GM18907 (cell line): ENCODE data around the gene DPH1.

Experiments used
- ATAC-seq: cut with Tn5 transposase; IDR thresholded peaks from one replicate; pipeline ENCODE4 v1.9.1; 2021; ENCODE audit warnings: mild to moderate bottlenecking, moderate library complexity; ENCODE audit not compliant: unreplicated experiment

Gene DPH1

DNA sequence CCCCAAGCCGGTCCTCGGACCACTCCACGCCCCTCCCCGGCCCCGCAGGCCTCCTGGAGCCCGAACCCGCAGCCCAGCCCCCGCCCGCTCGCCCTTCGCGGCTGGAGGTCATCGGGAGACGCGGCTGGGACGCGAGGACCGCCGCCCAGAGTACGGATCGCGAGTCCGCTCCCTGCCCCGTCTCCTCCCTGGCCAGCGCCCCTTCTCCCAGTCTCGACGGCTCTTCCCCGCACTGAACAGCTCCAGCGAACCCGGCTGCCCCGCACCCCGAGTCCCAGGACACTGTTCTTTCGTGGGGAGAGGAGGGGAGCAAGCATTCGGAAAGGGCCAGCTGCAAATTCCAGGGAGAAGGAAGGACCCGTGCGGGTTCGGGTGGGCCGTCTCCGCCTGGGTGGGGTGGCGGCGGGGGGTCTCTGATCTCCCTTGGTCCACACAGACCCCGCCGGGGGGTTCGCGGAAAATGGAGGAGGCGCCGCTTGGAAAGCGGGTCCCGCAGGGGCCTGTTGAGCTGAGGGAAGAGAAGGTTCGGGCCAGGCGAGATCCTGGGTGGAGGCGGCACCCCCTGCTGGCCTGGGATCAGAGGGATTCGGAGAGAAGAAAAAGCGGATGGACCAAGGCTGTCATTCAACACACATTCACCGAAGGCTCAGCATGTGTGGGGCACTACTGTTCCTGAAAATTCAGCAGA lies 4.2 kb upstream of the DPH1 start:
- no peak for ATAC-seq

DNA sequence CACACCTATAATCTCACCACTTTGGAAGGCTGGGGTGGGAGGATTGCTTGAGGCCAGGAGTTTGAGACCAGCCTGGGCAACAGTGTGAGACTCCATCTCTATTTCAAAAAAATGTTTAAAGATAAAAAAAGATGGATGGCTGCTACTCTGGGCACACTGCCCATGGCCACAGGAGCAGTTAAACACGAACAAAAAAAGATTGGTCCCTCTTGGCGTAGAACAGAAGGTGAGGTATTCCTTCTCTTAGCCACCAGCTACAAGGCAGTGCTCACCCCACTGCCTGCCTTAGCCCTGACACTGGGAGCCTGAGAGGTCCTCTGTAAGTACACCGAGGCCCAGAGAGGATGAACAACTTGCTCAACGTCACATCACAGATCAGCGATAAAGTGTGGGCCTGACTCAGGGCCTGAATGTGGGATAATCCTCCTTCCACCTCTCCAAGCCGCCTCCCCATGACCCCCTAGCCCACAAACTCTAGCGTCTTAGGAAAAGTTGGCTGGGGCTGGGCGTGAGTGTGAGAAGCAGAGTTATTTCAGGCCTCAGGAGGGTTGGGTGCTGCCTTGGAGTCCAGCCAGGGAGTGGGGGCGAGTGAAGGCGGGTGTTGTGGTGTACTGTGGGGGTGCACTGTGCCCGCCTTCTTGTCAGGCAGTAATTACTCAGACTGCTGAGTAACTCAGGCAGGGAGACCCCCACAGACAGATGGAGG lies 2.3 kb upstream of the DPH1 start:
- ATAC-seq: no peak

DNA sequence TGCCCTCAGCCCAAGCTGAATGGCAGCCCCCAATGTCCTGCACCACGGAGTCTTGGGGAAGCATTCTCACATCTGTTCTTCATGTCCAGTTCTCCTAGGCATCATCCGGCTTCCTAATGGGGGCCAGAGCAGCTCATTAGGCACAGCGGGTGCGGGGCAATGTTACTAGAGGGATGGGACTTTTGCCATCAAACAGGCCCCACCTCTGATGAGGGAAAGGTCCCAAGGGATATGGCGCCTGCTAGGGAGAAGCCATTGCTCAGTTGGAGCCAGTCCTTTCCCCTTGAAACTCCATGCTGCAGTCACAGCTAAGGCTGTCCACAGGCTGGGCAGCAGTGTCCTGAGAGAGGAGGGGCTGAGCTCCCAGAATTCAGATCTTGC lies 1.7 kb upstream of the DPH1 start:
- ATAC-seq: no peak

DNA sequence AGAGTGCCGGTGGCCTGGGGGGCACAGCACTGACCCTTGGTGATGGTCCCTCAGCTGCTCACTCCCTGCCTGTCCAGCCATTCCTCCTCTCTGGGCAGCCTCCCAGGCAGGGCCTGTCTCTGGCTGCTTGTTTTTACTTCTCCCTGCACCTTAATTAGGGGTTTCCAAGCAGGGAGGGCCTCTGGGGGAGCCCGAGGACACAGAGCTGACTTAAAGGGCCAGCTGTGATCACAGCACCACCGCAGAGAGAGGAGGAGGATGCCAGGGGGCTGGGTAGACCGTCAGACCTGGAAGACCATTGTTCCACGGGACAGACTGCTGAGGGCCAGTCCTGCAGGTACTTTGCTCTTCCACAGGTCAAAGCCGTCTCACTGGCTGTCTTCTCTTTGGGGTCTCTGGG lies 1.2 kb upstream of the DPH1 start:
- no peak for ATAC-seq

DNA sequence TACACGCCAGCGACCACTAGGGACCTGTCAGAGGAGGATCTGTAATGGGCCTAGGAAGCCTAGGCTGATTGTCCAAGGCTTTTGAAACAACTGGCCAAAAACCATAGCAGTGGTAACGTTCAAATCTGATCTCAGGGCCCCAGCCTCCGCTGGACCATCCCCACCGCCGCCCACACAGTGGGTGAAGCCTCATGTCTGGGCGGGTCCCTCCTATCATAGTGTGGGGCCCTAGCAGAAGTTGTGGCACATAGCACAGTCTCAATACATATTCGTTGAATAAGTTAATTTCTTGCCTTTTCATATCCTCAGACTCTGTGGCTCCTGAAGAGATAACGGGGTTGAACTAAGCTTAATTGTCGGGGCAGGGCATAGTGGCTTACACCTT lies 818 bp downstream of the DPH1 start:
- ATAC-seq: no peak

DNA sequence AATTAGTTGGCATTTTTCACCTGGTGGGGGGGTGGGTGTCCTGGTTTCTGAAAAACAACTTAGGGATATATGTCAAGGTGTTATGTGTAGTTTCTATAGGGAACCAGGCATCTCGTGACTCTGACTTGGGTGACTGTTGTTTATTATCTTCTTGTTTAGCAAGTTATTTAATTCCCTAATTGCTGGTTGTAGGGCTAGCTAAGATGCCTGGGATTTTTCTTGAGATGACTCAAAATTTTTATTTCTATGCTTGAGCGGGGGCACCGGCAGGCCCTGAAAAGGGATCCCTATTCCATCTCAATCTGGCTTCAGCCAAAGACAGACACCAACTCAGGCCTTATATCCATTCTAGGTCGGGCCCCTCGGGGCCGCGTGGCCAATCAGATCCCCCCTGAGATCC lies 3.2 kb downstream of the DPH1 start:
- no peak for ATAC-seq

DNA sequence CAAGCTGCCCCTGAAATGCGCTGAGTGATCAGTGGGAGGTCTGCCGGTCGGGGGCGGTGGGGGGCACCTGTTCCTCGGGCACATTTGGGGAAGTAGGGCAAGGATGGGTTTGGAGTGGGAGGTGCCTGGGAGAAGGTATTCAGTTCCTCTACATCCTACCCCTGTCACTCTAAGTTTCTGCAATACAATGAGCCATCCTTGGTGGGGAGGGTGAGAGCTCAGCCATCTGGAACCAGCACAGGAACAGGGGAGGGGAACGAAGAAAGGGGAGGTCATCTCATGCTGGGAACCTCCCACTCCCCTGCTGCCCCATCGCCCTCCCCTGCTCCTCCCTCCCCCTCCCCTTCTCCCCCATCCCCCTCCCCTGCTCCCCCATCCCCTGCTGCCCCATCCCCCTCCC lies 4.2 kb downstream of the DPH1 start:
- ATAC-seq: no peak

DNA sequence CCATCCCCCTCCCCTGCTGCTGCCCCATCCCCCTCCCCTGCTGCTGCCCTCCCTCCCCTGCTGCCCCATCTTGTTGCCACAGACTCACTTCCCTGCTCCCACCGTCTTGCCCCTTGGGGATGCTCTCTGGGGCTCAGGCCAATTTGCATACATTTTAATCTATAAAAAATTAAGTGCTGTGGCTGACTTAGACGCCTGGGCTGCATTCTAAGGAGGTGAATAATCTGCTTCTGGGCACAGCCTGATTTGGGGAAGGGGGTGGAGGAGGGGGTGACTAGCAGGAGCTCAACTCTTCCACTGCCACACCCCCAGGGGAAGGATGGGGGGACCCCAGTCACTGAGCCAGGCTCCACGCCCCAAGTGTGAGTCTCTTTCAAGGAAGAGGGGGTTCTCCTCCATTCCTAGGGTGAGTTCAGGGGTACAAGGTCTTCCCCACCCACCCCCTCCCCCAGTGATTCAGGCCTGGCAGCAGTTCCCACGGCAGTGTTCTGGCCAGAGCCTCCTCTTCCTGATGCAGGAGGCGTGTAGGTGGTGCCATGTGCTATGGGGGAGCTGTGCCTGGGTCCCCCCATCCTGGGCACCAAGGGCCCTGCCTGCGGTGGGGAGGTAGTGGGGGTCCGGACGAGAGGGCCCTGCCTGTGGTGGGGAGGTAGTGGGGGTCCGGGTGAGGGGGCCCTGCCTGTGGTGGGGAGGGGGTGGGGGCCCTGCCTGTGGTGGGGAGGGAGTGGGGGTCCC lies 5.0 kb downstream of the DPH1 start:
- no peak for ATAC-seq

DNA sequence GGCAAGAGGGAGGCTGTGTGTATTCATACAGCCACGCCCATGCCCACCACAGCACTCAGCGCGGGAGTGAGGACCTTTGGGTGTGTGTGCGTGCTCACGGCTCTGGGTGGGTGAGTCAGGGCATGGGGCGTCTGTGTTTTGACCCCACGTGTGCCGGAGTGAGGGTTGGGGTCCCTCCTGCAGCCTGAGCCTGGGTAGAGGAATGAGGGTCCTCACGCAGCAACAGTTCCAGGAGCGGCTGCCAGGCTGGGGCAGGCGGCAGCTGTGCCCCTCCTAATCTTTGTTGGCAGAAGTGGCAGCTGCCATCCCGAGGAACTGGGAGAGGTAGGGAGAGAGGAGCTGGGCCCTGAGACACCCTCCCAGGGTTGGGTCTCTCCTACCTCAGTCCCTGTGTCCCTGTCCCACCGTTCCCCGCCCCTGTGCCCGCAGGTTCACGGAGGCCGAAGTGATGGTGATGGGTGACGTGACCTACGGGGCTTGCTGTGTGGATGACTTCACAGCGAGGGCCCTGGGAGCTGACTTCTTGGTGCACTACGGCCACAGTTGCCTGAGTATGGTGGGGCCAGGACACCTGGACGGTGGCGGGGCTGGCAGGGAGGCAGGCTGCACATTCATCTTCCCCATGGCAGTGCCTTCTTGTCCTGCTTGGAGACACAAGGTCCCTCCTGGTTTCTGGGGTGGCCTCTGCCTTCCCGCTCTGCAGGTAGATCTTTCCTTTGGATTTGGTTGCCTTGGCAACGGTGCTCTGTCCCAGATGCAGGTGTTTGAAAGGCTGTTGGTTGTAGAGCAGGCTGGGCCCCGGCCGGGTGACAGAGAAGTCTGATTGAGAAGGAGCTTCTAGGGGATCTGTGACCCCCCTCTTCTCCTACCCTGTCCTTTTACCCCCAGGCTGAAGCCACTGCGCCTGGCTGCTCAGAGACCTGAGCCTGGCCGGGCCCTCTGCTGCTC lies 5.9 kb downstream of the DPH1 start:
- ATAC-seq: no peak

DNA sequence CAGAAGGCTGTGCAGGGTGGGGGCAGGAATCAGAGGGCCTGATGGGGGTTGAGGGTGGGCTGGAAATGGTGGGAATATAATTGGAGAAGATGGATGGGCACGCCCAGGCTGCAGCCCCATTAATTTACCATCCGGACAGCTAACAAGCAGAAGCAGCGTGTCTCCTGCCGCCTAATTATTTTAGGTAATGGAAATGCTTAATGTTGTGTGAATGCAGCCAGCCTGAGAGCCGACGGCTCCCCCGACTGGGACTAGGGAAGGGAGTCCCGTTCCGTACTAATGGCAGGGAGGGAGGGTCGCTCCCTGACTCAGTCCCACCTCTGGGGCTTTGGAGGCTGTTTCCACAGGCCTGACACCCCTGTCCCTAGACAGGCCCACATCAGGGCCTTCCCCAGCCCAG lies 7.2 kb downstream of the DPH1 start:
- ATAC-seq: no peak

DNA sequence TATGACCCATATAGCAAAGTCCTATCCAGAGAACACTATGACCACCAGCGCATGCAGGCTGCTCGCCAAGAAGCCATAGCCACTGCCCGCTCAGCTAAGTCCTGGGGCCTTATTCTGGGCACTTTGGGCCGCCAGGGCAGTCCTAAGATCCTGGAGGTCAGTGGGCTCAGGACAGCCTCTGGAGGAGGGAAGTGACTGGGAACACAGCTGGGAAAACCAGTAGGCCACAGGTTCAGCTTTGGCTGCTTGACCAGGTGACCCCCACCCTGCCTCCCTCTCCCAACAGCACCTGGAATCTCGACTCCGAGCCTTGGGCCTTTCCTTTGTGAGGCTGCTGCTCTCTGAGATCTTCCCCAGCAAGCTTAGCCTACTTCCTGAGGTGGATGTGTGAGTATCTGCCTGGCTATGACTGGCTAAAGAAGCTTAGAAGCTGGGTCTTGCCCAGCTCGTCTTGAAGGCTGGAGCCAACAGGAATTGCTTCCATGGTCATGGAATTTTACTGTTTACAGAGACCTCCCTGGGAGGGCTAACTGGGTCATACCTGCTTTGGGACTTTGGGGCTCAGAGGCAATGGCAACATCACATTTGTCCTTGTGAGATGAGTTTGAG lies 10.4 kb downstream of the DPH1 start:
- ATAC-seq: no peak

DNA sequence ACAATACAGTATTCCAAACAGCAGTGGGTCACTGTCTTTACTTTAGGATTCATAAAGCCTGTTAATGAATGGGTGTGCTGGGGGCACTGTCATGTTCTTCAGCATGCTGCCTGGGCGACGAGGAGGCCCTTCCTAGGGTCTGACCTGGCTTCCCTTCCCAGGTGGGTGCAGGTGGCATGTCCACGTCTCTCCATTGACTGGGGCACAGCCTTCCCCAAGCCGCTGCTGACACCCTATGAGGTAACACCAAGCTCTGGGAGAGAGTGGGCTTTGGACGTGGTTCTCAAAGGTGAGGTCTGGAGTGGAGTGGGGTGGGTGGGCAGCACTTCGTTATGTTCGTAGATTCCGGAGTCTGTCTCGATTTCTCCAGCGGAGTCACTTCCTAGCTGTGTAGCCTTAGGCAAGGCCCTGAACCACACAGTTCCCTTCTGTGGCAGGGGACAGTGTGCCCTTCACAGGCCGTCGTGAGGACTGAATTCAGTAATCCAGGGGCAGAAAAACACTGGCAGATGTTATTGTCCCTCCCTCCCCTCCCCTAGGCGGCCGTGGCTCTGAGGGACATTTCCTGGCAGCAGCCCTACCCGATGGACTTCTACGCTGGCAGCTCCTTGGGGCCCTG lies 11.1 kb downstream of the DPH1 start:
- ATAC-seq: peak; percentile 3

DNA sequence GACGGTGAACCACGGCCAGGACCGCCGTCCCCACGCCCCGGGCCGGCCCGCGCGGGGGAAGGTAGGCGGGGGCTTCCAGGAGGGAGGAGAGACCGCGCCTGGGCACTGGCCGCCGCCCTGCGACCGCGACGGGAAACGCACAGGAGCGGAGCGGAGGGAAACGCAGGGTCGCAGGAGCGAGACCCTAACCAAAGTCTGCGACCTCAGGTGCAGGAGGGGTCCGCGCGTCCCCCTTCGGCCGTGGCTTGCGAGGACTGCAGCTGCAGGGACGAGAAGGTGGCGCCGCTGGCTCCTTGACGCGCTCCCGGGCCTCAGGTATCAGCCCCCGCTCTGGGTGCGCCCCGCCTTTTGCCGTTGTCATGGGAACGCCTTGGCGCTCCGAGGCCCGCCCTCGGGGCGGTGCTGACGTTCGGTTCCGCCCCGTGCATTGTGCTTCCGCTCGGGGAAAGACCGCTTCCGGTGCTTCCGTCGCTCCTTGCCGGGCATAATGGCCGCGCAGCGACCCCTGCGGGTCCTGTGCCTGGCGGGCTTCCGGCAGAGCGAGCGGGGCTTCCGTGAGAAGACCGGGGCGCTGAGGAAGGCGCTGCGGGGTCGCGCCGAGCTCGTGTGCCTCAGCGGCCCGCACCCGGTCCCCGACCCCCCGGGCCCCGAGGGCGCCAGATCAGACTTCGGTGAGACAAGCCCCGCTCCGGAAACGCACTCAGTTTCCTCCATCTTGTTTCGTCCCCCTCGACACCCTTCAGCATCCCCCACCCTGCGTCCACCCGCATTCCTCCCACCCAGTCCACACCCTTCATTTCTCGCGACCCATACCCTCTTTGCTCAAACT lies 11.8 kb downstream of the DPH1 start, which contains the start of gene OVCA2:
Gene OVCA2 (plus strand): TSS at position 462 of the 829 bp plus-strand sequence. CDS start 26 bp downstream, at position 488.
- ATAC-seq: peak; percentile 87

DNA sequence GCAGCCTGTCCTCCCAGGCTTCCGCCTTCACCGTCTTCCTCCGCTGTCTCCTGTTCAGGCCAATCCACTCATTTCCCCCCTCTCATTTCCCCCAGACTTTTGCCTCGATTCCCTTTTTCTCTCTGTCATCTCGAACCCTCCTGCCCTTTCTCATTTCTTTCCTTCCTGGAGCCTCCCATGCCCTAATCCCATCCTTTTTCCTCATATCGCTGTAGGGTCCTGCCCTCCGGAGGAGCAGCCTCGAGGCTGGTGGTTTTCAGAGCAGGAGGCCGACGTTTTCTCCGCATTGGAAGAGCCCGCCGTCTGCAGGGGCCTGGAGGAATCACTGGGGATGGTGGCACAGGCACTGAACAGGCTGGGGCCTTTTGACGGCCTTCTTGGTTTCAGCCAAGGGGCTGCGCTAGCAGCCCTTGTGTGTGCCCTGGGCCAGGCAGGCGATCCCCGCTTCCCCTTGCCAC lies 12.5 kb downstream of the DPH1 start:
- no peak for ATAC-seq

DNA sequence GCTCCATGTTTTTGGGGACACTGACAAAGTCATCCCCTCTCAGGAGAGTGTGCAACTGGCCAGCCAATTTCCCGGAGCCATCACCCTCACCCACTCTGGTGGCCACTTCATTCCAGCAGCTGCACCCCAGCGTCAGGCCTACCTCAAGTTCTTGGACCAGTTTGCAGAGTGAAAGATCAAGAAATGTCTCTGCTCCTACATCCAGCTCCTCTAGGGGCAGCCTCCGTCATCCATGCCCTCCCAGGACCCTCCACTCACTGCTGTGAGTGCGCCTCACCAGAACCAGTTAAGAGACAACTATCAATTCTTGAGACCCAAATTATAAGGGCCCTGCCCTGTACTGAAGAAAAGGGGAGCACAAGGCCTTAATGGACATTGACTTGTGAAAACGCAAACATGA lies 13.0 kb downstream of the DPH1 start:
- ATAC-seq: no peak

DNA sequence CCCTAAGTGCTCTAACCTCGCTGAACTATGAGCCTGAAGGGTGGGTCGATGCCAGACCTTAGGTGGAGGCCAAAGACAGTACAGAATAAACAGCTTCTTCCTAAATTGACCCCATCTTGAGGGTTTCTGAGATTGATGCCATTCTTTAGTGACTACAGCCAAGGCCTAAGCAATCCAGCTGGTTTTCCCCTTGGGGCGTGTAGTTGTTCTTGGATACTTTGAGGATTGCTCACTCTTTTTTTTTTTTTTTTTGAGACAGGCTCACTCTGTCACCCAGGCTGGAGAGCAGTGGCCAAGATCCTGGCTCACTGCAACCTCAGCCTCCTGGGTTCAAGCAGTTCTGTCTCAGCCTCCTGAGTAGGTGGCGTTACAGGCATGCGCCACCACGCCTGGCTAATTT lies 13.8 kb downstream of the DPH1 start:
- ATAC-seq: no peak

DNA sequence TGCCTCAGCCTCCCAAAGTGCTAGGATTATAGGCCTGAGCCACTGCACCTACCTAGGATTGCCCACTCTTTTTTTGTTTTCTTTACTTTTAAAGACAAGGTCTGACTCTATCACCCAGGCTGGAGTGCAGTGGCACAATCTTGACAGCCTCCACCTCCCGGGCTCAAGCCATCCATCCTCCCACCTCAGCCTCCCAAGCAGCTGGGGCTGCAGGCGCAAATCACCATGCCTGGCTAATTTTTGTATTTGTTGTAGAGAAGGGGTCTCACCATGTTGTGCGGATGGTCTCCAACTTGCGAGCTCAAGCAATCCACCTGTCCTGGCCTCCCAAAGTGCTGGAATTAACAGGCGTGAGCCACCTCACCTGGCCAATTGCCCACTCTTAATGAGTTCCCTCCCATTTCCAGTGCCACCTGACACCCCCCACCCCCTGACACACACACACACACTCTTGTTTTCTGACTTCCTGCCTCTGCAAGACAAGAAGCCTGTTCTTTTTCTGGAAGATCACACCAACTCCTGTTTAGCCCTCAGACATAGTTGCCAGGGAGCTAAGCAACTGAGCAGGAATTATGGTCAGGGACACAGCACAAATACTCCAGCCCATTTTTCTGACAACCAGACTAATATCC lies 14.4 kb downstream of the DPH1 start:
- ATAC-seq: no peak

DNA sequence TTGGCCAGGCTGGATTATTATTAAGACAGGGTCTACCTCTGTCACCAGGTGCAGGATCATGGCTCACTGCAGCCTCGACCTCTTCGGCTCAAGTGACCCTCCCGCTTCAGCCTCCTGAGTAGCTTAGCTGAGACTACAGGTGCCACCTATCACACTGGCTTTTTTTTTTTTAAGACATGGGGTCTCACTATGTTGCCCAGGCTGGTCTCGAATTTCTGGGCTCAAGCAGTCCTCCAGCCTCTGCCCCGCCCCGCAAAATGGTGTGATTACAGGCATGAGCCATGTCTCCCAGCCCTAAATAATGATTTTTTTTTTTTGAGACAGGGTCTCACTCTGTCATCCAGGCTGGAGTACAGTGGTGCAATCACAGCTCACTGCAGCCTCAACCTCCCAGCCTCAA lies 17.6 kb downstream of the DPH1 start:
- ATAC-seq: no peak

DNA sequence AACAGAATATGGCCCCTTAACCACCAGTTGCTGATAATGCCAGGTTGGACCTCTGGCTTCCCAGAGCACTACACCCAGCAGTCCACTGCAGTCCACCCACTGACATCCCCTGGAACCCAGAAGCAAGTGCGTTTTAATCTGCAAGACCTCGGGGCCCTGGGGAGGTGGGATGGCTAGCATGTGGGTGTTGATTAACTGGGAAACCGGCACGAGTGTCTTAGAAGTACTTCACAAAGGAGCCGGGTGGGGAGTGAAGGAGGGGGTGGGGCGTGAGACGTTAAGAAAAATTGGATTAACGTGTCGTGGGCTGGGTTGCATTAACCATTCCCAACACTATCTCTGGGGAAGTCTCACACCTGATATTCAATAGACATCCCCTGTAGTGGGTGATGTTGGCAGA lies 18.9 kb downstream of the DPH1 start:
- ATAC-seq: no peak
